ENCODE measurements around the gene IMPDH1.

Gene IMPDH1

DNA sequence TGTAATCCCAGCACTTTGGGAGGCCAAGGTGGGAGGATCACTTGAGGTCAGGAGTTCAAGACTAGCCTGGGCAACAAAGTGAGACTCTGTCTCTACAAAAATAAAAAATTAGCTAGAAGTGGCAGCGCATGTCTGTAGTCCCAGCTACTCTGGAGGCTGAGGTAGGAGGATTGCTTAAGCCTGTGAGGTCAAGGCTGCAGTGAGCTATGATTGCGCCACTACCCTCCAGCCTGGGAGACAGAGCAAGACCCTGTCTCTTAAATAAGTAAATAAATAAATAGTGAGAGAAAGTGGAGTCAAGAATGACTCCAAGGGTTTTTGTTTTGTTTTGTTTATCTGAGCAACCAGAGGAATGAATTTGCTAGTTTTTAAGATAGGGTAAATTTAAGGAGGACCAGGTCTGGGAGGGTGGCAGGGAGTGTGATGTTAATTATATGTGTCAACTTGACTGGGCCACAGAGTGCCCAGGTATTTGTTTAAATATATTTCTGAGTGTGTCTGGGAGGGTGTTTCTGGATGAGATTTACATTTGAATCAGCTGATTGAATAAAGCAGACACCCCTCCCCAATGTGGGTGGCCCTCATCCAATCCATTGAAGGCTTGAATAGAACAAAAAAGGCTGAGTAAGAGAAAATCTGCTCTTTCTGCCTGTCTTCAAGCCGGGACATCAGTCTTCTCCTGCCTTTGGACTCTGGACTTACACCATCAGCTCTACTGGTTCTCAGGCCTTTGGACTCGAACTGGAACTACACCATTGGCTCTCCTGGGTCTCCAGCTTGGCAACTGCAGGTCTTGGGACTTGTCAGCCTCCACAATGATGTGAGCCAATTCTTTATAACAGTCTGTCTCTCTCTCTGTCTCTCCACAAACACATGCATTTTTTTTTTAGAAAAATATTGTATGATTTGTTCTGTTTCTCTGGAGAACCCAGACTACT, 23.5 kb downstream of the IMPDH1 start:
- no peak for DNase-seq

GRCh38 chr7:128384726-128385125, 25.1 kb downstream of the IMPDH1 start:
- DNase-seq = no peak

DNA sequence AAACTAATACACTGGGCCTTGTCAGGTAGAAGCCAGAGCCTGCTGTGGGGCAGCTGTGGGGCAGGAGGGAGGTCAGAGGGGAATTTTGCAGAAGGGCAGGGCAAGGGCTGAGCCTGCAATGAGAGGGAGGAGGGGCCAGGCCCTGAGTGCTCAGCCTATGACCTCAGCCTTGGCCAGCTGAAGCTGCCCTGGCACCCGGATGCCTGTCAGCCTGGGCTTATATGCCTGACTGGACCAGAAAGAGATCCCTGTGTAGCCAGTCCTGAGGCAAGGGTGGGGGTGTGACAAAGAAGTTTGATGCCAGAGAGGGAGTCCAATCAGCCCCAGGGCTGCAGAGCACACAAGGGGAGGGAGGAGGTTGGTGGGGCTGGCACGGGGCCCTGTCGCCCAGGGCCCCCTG, 26.0 kb downstream of the IMPDH1 start:
- no peak for DNase-seq

DNA sequence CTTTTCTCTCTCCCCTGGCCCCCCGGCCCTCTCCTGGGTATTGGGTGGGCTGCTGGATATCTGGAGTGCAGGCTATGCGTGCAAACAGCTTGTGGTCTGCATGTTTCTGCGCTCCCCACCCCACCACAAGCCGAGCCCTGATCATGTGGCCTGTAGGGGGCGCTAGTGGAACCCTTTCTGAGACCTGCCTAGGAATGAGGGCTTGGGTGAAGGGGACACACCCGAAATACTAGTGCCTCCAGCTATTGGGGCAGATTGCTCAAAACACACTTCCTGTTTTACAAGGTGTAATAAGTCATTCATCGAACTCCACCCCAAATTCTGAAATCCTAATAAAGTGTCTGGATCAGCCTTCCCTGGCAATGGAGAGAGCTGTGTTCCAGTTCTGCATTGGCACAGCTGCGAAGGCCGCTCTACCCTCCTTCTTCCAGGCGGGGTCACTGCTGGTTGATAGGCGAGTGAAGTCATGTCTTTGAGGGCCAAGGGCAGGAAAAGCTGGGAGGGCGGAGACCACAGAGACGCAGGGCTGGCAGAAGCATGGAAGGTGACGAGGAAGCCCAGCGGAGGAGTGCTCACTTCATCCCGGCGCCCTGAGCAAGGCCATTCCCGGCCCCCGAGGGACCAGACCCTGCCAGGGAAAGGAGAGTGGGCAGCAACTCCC, 28.5 kb downstream of the IMPDH1 start:
- no peak for DNase-seq

- no peak for DNase-seq
These were observed 29.2 kb downstream of the IMPDH1 start for GRCh38 chr7:128380483-128381106.

GRCh38 chr7:128379900-128380479, 29.8 kb downstream of the IMPDH1 start:
- no peak for DNase-seq

DNA sequence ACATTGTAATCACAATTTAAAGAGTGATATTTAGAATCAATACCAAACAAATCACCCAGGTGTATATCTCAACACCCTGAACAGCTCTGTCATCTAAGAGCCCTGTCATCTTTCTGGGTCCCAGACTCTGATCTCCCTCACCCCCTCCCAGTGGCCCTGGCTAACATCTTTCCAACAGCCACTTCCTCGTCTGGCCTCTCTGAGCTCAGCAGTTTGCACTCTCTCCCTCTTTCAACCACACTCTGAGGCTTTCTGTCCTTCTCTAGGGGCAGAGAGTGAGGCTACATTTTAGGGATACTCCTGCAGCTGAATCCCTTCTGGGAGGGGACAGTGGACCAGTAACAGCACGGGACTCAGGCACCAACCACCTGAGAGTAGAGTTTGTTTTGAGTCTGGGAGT, 31.1 kb downstream of the IMPDH1 start:
- DNase-seq = no peak

- DNase-seq = no peak
These were observed 33.7 kb downstream of the IMPDH1 start for GRCh38 chr7:128376077-128376476.

GRCh38 chr7:128374041-128374440, 35.7 kb downstream of the IMPDH1 start:
- no peak for DNase-seq

DNA sequence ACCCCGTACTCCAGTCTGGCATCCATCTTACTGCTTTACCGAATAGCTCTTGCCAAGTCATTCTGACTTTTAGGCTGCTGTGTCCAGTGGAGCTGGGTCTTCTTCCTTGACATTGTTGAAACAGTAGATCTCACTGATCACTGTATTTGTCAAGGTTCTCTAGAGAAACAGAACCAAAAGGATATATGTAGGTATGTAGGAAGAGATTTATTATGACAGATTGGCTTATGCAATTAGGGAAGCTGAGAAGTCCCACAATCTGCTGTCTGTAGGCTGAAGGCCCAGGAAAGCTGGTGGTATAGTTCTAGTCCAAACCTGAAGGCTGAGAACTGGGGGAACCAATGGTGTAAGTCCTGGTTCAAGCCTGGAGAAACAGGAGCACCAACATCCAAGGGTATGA, 36.2 kb downstream of the IMPDH1 start:
- no peak for DNase-seq

GRCh38 chr7:128370491-128370890, 39.3 kb downstream of the IMPDH1 start:
- no peak for DNase-seq

- DNase-seq = no peak
These were observed 42.8 kb downstream of the IMPDH1 start for GRCh38 chr7:128366986-128367385.

DNA sequence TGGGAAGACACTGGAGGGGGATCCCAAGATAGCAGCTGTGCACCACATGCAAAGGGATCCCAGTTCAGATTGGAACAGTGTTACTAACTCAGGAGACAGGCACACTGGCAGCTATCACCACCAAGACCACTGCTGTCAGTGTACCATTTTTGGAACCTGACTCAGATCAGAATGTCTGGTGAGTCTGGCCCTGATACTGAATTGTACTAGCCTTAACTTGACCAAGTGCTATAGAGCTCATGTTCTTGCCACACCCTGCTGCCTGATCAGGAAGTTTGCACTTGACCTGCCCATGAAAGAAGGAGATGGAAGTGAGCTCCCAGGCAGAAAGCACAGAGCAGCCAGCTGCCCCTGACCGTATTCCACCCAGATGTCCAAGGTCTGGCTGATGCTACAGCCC, 43.5 kb downstream of the IMPDH1 start:
- DNase-seq = no peak

- DNase-seq = no peak
These were observed 44.4 kb downstream of the IMPDH1 start for GRCh38 chr7:128365432-128365831.

- DNase-seq = no peak
These were observed 45.5 kb downstream of the IMPDH1 start for GRCh38 chr7:128364166-128364870.

DNA sequence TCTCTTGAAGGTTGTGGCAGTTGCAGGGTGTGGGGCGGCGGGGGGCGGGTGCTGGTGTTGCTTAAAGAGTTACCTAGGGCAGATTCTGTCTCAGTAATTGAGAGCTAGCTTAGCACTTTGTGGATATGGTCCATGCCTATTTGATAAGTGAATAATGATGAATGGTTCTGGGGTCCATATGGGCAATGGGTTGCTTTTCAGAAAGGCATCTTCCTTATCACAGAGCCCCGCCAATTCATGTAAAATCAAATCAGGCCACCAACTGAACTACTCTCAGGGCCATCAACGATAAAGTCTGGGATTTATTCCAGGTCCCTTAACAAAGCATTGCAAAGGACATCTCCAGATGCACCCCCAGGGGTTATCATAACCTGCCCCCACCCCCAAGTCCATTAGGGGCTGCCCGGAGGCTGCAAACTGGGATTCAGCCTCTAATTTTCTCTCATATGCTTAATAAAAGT, 46.5 kb downstream of the IMPDH1 start:
- DNase-seq = no peak

- DNase-seq = no peak
These were observed 47.1 kb downstream of the IMPDH1 start for GRCh38 chr7:128362670-128363069.

GRCh38 chr7:128361411-128362379, 48.1 kb downstream of the IMPDH1 start, which contains the start of gene PRRT4:
TSS of gene PRRT4 (minus strand) at chr7:128361690.
- DNase-seq = no peak

- DNase-seq = no peak
These were observed 49.5 kb downstream of the IMPDH1 start for GRCh38 chr7:128360359-128360678.

DNA sequence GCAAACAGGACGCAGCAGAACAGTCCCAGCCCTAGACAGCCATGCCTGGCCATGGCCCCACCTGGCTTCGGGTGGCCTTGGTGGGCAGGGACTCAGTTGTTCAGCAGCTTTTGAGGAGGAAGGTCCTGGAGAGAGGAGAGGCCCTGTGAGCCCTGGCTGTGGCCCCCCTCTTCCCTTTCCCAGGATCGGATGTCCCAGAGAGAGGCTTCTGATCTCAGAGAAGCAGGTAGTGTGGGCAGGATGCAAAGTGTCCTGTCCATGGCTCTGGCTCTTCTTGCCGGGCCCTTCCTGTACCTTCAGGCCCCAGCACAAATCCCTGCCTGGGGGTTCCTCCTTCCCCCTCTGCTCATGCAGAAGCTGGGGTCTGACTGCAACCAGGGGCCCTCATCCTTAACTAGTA, 49.8 kb downstream of the IMPDH1 start:
- DNase-seq = no peak

DNA sequence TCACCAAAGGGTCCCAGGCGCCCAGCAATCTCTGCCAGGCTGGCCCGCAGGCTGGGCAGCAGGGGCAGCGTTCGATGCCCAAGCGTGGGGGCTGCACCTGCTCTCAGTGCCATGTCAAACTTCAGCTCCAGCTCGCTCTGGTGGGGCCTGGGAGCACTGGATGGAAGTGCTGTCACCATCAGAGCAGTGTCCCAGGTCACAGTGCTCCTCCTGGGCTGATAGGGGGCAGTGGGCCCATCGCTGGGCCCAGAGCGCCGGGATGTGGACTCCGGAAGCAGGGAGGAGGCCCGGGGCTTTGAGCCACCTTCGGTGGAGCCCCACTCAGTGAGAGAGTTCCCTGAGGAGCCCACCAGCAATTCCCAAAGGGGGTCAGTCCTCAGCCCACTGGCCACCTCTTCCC, 50.4 kb downstream of the IMPDH1 start:
- no peak for DNase-seq

DNA sequence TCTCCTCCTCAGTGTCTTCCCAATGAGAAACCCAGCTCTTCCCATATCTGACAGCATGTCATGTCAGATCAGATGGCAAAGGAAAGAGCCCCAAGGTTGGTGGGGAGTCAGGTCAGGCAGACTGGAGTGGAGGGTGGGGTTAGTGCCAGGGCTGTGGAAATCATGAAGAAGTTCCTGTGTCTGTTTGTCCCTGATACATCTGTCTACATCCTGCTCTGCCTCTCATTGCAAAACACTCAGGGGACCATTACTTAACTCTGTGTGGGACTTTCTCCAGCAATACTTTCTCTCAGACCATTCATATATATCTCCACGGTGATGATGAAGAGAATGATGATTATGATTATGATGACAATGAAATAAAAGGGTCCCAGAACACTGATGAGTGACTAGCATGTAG, 51.5 kb downstream of the IMPDH1 start:
- DNase-seq = no peak
